ENCODE results near the gene CFAP251.
"Not testable (repeated sequence)": the region's sequence is repeated elsewhere in the genome, so short reads cannot be mapped to it uniquely, and the experiment has no call there.

Gene CFAP251

DNA sequence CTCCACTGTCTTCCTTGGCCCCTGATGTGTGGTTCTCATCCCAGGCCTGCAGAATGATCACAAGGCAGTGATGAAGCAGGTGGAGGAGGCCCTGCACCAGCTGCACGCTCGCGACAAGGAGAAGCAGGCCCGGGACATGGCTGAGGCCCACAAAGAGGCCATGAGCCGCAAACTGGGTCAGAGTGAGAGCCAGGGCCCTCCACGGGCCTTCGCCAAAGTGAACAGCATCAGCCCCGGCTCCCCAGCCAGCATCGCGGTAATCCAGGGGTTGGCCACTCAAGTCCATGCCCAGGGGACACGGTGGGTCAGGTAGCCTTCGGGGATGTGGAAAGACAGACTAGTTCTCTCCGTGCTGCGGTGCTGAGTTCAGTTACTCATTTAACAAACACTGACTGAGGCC lies 18.8 kb upstream of the CFAP251 start:
- in situ Hi-C loops (cut with MboI; ENCODE audit: low sequenced_read_pairs) = no loop called here

GRCh38 chr12:121903202-121903601 lies 15.2 kb upstream of the CFAP251 start:
- in situ Hi-C loops (cut with MboI; ENCODE audit: low sequenced_read_pairs) = no loop called here

DNA sequence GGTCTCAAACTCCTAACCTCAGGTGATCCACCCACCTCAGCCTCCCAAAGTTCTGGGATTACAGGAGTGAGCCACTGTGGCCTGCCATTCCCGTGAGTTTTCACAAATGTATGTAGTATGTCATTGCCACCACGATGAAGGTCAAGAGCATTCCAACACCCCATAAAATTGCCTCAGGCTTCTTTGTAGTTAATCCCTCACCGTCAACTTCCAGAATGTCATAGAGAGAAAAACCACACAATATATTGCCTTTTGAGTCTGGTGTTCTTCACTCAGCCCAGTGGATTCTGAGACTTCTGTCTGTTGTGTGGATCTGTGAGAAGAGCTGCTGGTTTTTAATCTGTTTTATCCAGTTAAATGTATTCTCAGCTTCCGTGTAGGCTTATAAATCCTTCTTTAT lies 12.6 kb upstream of the CFAP251 start:
- in situ Hi-C loops (cut with MboI; ENCODE audit: low sequenced_read_pairs) = no loop called here

DNA sequence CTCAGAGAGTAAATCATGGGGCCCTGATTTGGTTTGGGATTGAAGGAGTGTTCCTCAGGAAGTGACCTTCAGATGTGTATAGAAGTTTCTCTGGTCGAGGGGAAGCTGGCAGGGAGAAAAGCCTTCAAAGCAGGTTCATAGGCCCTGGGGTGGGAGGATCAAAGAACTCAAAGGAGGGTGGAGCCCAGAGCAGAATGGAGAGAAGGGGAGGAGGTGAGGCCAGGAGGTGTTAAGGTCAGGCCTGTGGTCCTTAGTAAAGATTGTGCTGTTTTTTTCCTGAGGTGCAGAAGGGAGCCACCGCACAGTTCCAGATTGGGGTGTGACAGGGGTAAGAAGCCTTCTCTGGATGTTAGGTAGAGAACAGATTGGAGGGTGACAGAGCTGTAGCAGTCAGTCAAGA lies 9.7 kb upstream of the CFAP251 start:
- in situ Hi-C loops (cut with MboI; ENCODE audit: low sequenced_read_pairs) = no loop called here

GRCh38 chr12:121911824-121912585 lies 6.4 kb upstream of the CFAP251 start:
- in situ Hi-C loops (cut with MboI; ENCODE audit: low sequenced_read_pairs) = no loop called here

DNA sequence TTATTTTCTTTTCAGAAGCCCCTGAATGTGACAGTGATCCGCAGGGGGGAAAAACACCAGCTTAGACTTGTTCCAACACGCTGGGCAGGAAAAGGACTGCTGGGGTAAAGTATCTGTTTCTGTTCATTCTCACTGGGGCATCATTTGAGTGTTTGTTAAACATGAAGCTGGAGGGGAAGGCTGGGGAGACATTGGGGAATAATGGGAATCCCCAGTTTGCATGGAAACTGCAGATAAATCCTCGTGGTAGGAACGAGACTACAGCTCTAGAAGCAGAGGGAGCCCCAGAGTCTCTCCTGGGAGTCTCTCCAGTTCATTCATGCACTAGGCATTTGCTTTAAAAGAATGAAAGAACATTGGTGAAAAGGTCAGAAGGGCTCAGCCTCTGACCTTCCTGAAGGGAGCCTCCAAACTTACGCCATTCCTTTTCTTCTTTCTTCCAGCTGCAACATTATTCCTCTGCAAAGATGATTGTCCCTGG lies 2.5 kb upstream of the CFAP251 start:
- in situ Hi-C loops (cut with MboI; ENCODE audit: low sequenced_read_pairs) = no loop called here

DNA sequence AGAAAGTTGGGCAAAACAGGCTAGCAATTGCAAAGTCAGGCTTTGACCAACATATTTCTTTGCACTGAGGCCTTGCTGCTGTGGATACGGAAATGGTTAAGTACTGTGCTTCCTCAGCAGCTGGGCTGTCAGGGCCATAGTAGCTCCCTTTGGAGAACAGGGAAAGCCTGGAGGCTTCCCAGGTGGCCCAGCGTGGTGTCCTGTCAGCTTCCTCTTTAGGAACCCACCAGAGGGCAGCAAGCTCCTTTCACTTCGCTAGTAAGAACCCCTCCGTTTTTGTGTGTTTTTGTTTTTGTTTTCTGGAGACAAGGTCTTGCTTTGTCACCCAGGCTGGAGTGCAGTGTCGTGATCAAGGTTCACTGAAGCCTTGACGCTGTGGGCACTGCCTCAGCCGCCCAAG lies 1.7 kb upstream of the CFAP251 start:
- in situ Hi-C loops (cut with MboI; ENCODE audit: low sequenced_read_pairs) = no loop called here

DNA sequence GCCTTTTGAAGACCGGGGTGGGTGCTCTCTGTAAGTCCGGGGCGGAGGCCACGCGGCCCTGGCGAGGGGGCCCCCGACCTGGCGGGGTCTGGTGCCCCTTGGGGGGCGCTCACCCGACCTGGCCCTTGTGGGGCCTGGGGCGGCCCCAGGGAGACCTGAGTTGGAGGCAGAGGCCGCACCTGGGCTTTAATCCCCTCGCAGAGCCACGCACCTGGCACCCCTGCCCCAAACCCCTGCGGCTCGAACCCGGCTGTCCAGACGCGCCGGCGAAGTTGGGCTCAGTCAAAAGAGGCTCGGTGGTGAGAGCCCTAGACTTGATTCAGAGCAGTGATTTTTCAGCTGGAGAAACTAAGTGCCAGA lies 267 bp downstream of the CFAP251 start:
- in situ Hi-C loops (cut with MboI; ENCODE audit: low sequenced_read_pairs) = no loop called here

DNA sequence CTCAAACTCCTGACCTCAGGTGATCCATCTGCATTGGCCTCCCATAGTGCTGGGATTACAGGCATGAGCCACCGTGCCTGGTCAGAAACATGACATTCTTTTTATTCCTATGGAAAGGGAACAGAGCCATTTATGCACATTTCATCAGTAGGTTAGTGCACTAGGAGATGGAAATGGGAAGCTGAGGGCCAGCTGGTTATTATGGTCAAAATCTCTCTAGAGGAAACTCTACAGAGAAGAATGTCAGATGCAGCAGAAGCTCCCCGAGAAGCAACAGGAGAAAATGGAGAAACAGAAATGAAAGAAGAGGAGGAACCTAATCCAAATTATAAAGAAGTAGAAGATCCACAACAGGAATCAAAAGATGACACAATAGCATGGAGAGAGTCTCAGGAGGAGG lies 2.7 kb downstream of the CFAP251 start:
- in situ Hi-C loops (cut with MboI; ENCODE audit: low sequenced_read_pairs) = no loop called here

DNA sequence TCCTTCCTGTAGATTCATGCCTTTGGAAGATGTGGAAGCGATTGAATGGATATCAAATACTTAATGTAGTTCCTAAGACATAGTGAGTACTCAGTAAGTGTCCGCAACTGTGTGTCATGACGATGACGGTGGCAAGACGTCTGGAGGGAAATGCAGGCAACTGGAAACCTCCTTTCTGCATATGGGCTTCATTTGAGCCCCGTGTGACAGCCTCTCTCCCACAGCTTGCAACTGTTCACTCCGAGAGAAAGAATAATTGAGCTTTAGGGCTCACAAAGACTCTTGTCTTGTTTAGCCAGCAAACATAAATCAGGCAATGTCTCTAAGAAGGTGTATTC lies 6.9 kb downstream of the CFAP251 start:
- in situ Hi-C loops (cut with MboI; ENCODE audit: low sequenced_read_pairs) = no loop called here

DNA sequence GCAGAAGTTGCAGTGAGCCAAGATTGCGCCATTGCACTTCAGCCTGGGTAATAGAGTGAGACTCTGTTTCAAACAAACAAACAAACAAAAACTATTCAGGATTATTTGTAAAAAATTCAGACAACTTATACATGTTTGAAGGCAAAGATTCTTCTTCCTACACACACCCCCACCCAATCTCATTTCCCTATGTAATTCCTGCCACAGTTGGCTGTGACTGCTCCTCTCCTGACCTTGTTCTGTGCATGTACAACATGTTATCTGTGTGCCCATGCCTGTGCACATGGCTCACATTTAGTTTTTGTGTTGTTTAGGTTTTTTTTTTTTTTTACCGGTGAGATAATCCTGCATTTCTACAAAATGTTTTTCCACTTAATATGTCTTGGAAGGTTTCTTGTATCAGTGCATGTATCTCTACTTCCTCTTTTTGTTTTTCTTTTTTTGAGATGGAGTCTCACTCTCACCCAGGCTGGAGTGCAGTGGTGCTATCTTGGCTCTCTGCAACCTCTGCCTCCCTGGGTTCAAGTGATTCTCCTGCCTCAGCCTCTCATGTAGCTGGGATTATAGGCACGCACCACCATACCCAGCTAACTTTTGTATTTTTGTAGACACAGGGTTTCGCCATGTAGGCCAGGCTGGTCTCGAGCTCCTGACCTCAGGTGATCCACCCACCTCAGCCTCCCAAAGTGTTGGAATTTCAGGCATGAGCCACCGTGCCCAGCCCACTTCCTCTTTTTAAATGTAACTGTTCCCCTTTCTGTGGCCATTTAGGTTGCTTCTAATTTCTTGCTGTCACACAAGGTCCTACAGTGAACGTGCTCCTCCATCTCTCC lies 8.7 kb downstream of the CFAP251 start:
- in situ Hi-C loops (cut with MboI; ENCODE audit: low sequenced_read_pairs) = no loop called here

DNA sequence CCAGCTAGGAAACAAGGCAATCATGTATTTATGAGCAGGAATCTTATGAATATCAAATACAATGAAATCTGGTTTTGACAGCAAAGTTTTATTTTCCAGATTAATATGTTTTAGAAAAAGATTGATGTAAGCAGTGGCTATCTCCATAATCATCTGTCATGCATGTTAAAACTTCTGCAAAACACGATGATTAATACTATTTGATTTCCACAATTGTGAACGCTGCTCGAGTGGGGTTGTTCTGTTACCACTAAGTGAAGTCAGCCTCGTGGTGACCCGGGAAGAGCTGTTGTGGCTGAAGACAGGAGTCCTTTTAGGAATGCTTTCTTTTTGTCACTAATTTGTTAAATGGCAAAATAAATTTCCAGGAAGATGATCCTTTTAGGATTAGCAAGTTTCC lies 9.4 kb downstream of the CFAP251 start:
- in situ Hi-C loops (cut with MboI; ENCODE audit: low sequenced_read_pairs) = no loop called here

DNA sequence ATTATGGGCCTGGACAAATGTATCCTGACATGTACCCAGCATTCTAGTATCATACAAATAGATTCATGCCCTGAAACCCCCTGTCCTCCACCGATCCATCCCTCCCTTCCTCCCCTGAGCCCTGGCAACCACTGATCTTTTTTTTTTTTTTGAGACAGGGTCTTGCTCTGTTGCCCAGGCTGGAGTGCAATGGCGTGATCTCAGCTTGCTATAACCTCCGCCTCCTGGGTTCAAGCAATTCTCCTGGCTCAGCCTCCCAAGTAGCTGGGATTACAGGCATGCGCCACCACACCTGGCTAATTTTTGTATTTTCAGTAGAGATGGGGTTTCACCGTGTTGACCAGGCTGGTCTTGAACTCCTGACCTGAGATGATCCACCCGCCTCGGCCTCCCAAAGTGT lies 11.2 kb downstream of the CFAP251 start:
- in situ Hi-C loops (cut with MboI; ENCODE audit: low sequenced_read_pairs) = not testable (repeated sequence)

- in situ Hi-C loops (cut with MboI; ENCODE audit: low sequenced_read_pairs) = no loop called here
These were observed 12.5 kb downstream of the CFAP251 start for GRCh38 chr12:121930862-121931261.

GRCh38 chr12:121932176-121932536 lies 13.8 kb downstream of the CFAP251 start:
- in situ Hi-C loops (cut with MboI; ENCODE audit: low sequenced_read_pairs) = no loop called here

- in situ Hi-C loops (cut with MboI; ENCODE audit: low sequenced_read_pairs) = no loop called here
These were observed 14.6 kb downstream of the CFAP251 start for GRCh38 chr12:121932914-121933521.

- in situ Hi-C loops (cut with MboI; ENCODE audit: low sequenced_read_pairs) = no loop called here
These were observed 15.3 kb downstream of the CFAP251 start for GRCh38 chr12:121933522-121934308.

DNA sequence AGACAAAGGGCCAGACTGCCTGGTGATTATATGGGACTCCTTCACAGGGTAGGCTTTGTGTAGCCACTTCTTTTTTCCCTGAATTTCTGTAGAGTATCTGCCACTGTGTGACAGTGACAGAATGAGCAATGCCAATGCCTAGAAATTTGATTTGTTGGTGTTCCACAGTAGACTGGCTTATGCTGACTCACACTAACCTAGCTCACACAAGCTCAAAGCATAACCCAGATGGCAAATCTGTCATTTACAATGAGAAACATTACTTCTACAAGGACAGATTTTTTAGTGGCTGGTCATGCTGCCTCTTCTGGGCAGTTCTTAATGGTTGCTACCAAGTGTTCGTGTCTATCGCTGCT lies 15.9 kb downstream of the CFAP251 start:
- in situ Hi-C loops (cut with MboI; ENCODE audit: low sequenced_read_pairs) = no loop called here

- in situ Hi-C loops (cut with MboI; ENCODE audit: low sequenced_read_pairs) = no loop called here
These were observed 19.3 kb downstream of the CFAP251 start for GRCh38 chr12:121937654-121938053.

DNA sequence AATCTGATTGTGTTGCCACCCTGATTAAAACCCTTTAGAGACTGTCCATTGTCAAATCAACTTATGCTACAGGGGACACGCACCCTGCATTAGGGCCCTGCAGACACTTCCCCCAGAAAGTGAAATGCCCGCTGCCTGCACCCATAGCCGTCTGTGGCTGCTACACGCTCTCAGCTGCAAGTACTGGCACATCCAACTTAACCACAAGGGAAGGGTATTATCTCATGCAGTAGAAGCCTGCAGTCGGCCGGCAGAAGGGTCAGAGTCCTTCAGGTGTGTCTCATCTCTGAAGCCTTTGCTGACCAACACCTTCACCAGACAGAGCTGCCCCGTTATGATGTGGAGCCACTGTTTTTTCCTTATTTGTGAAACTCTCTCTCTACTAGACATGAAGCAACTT lies 20.8 kb downstream of the CFAP251 start:
- in situ Hi-C loops (cut with MboI; ENCODE audit: low sequenced_read_pairs) = no loop called here

- in situ Hi-C loops (cut with MboI; ENCODE audit: low sequenced_read_pairs) = no loop called here
These were observed 21.8 kb downstream of the CFAP251 start for GRCh38 chr12:121939992-121940766.
